Gastrocnemius medialis (tissue), 4 donors: Measurements from ENCODE around the gene VIPAS39. TPM values are rescaled to one million over a fixed set of nuclear protein-coding genes. Genes with fewer than 3 reads are reported as not detected.

Source experiments
- ATAC-seq, 2 donors: fragments of 150-250 bp; one replicate each; pipeline ENCODE4 v1.9.1; 2016
- DNase-seq, 2 donors: peaks; one replicate each; pipeline ENCODE4 v3.0.0-alpha.2; 2019
- H3K27ac ChIP-seq, 4 donors: fragments of 200-600 bp; sonication (generic); 1 replicate in 1 of 4; 2 replicates in 3 of 4; pipeline ENCODE4 v1.5.1; 2016 to 2018; ENCODE audit warnings: mild to moderate bottlenecking in 2 of 4, moderate library complexity in 1 of 4
- H3K27me3 ChIP-seq, 3 donors: fragments of 200-600 bp; sonication (generic) in 2 of 3; 1 replicate in 1 of 3; 2 replicates in 2 of 3; pipeline versions ENCODE4 v1.5.1 to v1.6.0; 2016 to 2019; ENCODE audit warnings: mild to moderate bottlenecking in 1 of 3, moderate library complexity in 1 of 3
- H3K36me3 ChIP-seq, 2 donors: fragments of 200-600 bp; sonication (generic) in 1 of 2; one replicate each; pipeline ENCODE4 v1.5.1; 2017 to 2018
- H3K4me1 ChIP-seq, 2 donors: fragments of 200-600 bp; sonication (generic) in 1 of 2; one replicate each; pipeline ENCODE4 v1.5.1; 2016 to 2017; ENCODE audit warnings: mild to moderate bottlenecking in 2 of 2
- H3K4me3 ChIP-seq, 4 donors: fragments of 200-600 bp; sonication (generic) in 3 of 4; 1 replicate in 1 of 4; 2 replicates in 3 of 4; pipeline ENCODE4 v1.5.1; 2016 to 2019; ENCODE audit warnings: mild to moderate bottlenecking in 2 of 4
- H3K9me3 ChIP-seq, 3 donors: fragments of 200-600 bp; sonication (generic) in 2 of 3; 1 replicate in 1 of 3; 2 replicates in 2 of 3; pipeline ENCODE4 v1.5.1; 2016 to 2019
- POLR2A ChIP-seq, 2 donors: fragments of 450-650 bp; IDR thresholded peaks; one replicate each; pipeline ENCODE4 v1.6.1; 2017; ENCODE audit warnings: antibody characterized with exemption in 2 of 2, mild to moderate bottlenecking in 2 of 2, moderate library complexity in 2 of 2
- in situ Hi-C, 4 donors: fragments of 200-750 bp; cut with MboI; loops; one replicate each; pipeline versions ENCODE4 v1.15.0 to v1.8.0; 2017; ENCODE audit warnings: low sequenced_read_pairs in 4 of 4
- intact Hi-C: fragments of 100-400 bp; cut with DNase I; formaldehyde crosslinking; loops from one replicate; pipeline ENCODE4 v1.15.1; 2023; ENCODE audit warnings: low total_unique reads
- total RNA-seq, 4 donors: library from RNA; depleted of rRNA; stranded (reverse); fragments of >200 nt; gene quantifications; one replicate each; pipeline versions ENCODE4 v1.1.0 to v1.2.3, GENCODE V29; 2016
- TF ChIP-seq, protein P1 (sequence below), 5 experiments: fragments of 450-650 bp in 3 of 5; fragments of 200-600 bp in 2 of 5; sonication (generic) in 2 of 5; IDR thresholded peaks in 4 of 5; conservative IDR thresholded peaks in 1 of 5; 1 replicate in 4 of 5; 2 replicates in 1 of 5; pipeline ENCODE4 v1.5.1; 2016 to 2019; ENCODE audit warnings: antibody characterized with exemption in 5 of 5, mild to moderate bottlenecking in 3 of 5, moderate library complexity in 3 of 5

The VIPAS39 gene
- total RNA-seq, 4 donors from 2014 or later, result 8.8 to 19.6 (median 17.6) TPM

DNA sequence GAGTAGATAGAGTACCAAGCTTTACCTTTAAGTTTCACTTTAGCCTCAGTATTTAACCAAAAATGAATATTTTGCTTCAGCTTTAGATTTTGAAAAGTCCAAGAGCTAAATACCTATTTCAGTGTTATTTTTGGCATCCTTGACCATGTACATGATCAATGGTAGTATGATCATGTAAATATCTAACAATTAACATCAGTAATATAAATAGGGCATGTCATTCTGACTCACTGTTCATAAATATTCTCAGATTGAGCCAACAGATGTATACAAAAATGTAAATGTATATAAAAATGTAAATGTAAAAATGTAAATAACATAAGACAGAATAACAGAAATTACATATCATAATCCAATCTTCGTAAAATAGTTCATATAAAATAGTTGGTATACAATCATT lies 18.8 kb downstream of the VIPAS39 start:
- in situ Hi-C loops (no loop called here), intact Hi-C loops (no loop called here)
- DNase-seq (no peak), ATAC-seq (no peak)
- no peaks in the 10 kb centered on the region for H3K27me3 ChIP-seq
- no peak overlapping the region for H3K27ac ChIP-seq
- peaks cover 0 to 88% of the 10 kb centered on the region in 2 donors for H3K36me3 ChIP-seq
- no peaks in the 10 kb centered on the region for H3K9me3 ChIP-seq
- TF ChIP-seq, protein P1, sequence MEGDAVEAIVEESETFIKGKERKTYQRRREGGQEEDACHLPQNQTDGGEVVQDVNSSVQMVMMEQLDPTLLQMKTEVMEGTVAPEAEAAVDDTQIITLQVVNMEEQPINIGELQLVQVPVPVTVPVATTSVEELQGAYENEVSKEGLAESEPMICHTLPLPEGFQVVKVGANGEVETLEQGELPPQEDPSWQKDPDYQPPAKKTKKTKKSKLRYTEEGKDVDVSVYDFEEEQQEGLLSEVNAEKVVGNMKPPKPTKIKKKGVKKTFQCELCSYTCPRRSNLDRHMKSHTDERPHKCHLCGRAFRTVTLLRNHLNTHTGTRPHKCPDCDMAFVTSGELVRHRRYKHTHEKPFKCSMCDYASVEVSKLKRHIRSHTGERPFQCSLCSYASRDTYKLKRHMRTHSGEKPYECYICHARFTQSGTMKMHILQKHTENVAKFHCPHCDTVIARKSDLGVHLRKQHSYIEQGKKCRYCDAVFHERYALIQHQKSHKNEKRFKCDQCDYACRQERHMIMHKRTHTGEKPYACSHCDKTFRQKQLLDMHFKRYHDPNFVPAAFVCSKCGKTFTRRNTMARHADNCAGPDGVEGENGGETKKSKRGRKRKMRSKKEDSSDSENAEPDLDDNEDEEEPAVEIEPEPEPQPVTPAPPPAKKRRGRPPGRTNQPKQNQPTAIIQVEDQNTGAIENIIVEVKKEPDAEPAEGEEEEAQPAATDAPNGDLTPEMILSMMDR (IDR thresholded peaks at IDR 0.05 in 4 of 5, conservative IDR thresholded peaks at IDR 0.05 in 1 of 5), result no peak
- no peak for TF ChIP-seq POLR2A (IDR thresholded peaks at IDR 0.05)
- H3K4me1 ChIP-seq, result no peaks in the 10 kb centered on the region
- H3K4me3 ChIP-seq, result no peak overlapping the region

DNA sequence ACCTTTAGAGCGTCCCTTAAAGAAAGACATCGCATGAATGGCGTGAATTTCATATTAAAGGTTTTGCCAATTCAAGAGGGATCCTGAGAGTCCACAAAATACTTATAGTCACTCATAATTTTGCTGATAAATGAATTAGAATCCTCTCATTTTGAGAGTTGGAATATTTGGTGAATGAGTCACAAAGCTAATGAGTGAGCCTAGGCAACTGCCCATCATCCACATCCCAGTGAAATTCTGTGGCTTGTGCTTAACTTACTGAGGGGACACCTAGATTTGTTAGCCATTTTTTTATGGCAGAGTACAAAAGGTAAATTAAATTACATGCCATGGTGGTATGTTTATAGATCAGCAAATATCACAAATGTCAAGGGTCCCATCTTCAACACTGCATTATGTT lies 21.4 kb downstream of the VIPAS39 start:
- Histone ChIP-seq H3K4me3 (no peak overlapping the region), H3K27ac (no peak overlapping the region), H3K36me3 (peaks cover 0 to 88% of the 10 kb centered on the region in 2 donors), H3K9me3 (no peaks in the 10 kb centered on the region), H3K4me1 (no peaks in the 10 kb centered on the region), H3K27me3 (no peaks in the 10 kb centered on the region)
- DNase-seq (no peak), ATAC-seq (no peak)
- intact Hi-C loops (no loop called here), in situ Hi-C loops (no loop called here)
- no peak for TF ChIP-seq POLR2A (IDR thresholded peaks at IDR 0.05)
- TF ChIP-seq, protein P1 (IDR thresholded peaks at IDR 0.05 in 4 of 5, conservative IDR thresholded peaks at IDR 0.05 in 1 of 5), result no peak

DNA sequence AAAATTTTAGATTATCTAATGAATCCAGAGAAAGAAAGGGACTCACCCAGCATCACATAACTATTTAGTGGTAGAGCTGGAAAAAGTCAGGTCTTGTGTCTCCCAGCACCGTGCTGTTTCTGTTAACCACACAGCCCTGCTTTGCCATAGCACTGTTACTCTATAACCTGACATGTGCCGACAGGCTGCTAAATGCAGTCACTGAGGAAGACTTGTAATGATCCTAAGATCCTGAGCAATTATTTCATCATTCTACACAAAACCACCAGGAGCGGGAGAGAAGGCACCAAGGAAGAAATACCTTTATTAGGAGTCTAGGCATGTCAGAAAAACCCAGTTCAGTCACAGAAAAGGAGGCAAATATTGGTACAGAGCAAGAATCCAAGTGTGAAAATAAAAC lies 31.0 kb downstream of the VIPAS39 start:
- H3K27ac ChIP-seq, result no peak overlapping the region
- H3K4me1 ChIP-seq, result no peaks in the 10 kb centered on the region
- DNase-seq (no peak), ATAC-seq (no peak)
- H3K27me3 ChIP-seq, result no peaks in the 10 kb centered on the region
- H3K9me3 ChIP-seq, result no peaks in the 10 kb centered on the region
- in situ Hi-C loops, result no loop called here
- H3K36me3 ChIP-seq, result peaks cover 0 to 99% of the 10 kb centered on the region in 2 donors
- intact Hi-C loops, result no loop called here
- no peak overlapping the region for H3K4me3 ChIP-seq
- TF ChIP-seq, protein P1 (IDR thresholded peaks at IDR 0.05 in 4 of 5, conservative IDR thresholded peaks at IDR 0.05 in 1 of 5), result no peak
- TF ChIP-seq POLR2A (IDR thresholded peaks at IDR 0.05), result no peak

DNA sequence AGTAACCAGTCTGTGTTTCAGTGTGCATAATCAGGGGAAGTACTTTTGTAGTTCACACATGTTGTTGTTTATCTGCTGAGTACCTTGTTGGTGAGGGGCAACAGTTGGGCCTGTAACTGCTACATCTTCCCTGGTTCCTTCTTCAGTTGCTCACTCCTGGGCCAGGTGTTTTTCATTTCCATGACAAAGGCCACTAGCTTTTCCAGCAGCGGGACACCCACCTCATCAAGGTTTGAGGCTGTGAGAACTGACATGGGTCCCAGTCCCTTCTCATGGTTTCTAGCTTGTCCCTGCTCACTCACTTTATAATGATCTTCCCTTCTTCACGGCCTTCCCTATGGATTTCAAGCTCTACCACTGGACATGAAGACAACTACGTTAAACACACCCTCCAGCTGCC lies 32.5 kb downstream of the VIPAS39 start:
- intact Hi-C loops, result no loop called here
- in situ Hi-C loops, result no loop called here
- H3K36me3 ChIP-seq, result peaks cover 0 to 95% of the 10 kb centered on the region in 2 donors
- H3K27ac ChIP-seq, result no peak overlapping the region
- no peak for ATAC-seq
- H3K4me1 ChIP-seq, result no peaks in the 10 kb centered on the region
- H3K9me3 ChIP-seq, result no peaks in the 10 kb centered on the region
- H3K4me3 ChIP-seq, result no peak overlapping the region
- no peak for DNase-seq
- H3K27me3 ChIP-seq, result no peaks in the 10 kb centered on the region
- TF ChIP-seq POLR2A (IDR thresholded peaks at IDR 0.05), result no peak
- TF ChIP-seq, protein P1 (IDR thresholded peaks at IDR 0.05 in 4 of 5, conservative IDR thresholded peaks at IDR 0.05 in 1 of 5), result no peak

DNA sequence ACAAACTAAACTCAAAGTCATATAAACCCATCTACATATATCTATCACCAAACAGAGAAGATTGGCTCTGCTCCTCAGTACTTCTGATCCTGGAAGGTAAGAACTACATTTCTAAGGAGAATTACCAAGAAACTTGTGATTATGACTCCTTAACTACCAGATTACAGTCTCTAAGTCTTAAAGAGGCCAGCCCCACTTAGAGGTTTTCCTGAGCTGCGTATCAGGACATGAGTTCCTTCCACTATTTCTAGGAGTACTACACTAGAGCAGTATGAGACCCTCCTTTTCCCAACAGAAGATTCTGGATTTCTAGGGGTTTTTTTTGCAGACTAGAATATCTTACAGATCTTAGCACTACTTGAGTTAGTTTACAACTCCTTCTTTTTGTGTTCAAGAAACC lies 34.0 kb downstream of the VIPAS39 start, which contains the start of gene NOXRED1:
TSS of gene NOXRED1 (minus strand) at position 101 of the 400 bp plus-strand sequence. CDS start 634 bp downstream, outside the sequence.
- no peak for ATAC-seq
- H3K4me1 ChIP-seq, result no peaks in the 10 kb centered on the region
- no peak within 1 kb of the TSS for H3K4me3 ChIP-seq
- TF ChIP-seq, protein P1 (IDR thresholded peaks at IDR 0.05 in 4 of 5, conservative IDR thresholded peaks at IDR 0.05 in 1 of 5), result no peak
- no peak for TF ChIP-seq POLR2A (IDR thresholded peaks at IDR 0.05)
- peaks cover 0 to 80% of the 10 kb centered on the region in 2 donors for H3K36me3 ChIP-seq
- no peak within 1 kb of the TSS for H3K27ac ChIP-seq
- in situ Hi-C loops, result no loop called here
- H3K9me3 ChIP-seq, result peaks cover 0 to 5% (median 0%) of the 10 kb centered on the region in 3 donors
- intact Hi-C loops, result no loop called here
- no peaks in the 10 kb centered on the region for H3K27me3 ChIP-seq
- no peak for DNase-seq
